ENCODE data around the gene ANKLE1.

ANKLE1 gene

DNA sequence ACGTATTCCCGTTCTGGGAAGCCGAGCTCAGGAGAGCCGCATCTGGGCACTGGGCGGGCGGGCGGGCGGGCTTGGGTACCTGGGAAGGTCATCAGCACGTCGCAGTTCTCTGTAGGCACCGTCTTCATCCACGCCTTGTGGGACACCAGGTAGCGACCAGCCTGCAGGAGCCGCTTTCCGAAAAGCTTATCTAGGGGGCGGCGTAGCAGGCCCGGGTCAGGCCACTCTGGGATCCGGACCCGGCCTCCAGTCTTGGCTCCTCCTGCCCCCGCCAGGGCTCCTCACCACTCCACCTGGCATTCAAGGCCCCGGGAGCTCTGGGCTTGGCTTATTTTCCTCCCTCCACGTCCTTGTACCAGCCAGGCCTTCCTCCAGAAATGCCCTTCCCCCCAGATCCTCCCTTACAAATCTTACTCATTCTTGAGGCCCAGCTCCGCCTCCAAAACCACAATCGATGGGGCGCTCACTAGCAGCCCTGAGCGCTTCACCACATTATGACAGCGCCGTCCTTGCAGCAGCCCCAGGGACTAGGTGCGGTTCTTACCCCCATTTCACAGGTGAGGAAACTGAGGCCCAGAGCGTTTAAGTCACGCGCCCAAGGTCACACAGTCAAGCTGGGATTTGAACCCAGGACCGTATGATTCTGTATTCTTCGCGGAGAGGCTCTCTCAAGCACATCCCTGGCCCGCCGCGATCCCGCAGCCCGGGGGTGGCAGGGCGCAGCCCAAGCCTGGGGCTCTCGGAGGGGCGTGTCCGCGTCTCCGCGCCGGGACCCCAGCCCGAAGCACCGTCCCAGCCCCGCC lies 52.1 kb downstream of the ANKLE1 start:
- peak overlapping the region; percentile 61 for H3K4me3 ChIP-seq (ENCODE audit: low read length)

DNA sequence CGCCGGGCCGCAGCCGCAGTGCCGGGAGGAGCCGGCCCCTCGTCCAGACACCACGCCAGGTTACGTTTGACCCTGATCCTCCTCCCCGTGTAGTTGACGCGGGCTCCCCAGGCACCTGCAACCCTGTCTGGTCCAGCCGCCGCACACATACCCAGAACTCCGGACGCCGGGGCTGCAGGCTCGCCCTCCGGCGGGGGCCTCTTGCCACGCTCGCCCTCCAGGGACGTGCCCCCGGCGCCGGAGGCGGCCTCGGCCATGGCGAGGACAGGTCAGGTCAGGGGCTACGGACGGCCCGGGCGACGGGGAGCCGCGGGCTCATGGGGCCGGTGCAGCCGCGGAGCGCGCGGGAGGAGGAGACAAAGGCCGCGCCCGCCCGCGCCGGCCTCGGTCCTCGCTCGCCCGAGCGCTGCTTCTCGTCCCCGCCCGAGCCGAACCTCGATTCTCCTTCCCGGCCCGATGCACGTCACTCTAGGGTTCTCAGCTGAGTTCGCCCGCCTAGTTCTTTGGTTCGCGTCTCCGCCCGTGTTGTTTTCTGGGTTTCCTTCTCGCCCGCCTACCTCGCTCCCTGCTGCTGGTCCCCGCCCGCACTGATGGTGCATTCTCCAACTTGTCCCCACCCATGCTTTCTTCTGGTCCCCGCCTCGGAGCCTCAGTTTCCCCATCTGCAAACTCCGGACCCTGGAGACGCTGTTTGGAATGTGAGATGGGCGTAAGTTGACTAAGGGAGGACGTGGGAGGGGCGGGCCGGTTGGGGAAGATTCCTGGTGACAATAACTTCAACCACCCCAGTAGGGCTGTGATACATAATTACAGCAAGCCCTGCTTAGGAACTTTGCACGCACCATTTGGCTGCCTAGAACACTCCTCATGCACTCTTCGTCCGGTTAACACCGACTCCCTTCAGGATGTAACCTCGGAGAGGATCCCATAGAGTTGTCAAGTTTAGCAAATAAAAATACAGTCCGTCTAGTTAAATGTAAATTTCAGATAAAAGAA lies 53.0 kb downstream of the ANKLE1 start, which contains the start of gene ANO8:
Gene ANO8, minus strand, starts transcription at position 442 of the 996 bp plus-strand sequence. Its CDS starts 185 bp downstream, at position 257.
- H3K36me3 ChIP-seq (ENCODE audit: insufficient read depth, low read length): peaks cover 26% of the 10 kb centered on the region
- peaks cover 17% of the 10 kb centered on the region for H3K4me1 ChIP-seq (ENCODE audit: insufficient read depth, low read length)
- H3K4me3 ChIP-seq (ENCODE audit: low read length): peak within 1 kb of the TSS; percentile 61
- H3K27me3 ChIP-seq (ENCODE audit: insufficient read depth, low read length): no peaks in the 10 kb centered on the region
- H2AFZ ChIP-seq (ENCODE audit: low read depth, low read length): peak within 1 kb of the TSS; percentile 77
- no peaks in the 10 kb centered on the region for H3K9me3 ChIP-seq (ENCODE audit: low read length)

More for the DNA sequence above, 52.1 kb downstream of the ANKLE1 start:
- H3K27me3 ChIP-seq (ENCODE audit: insufficient read depth, low read length): no peaks in the 10 kb centered on the region
- H2AFZ ChIP-seq (ENCODE audit: low read depth, low read length): peak overlapping the region; percentile 77
- H3K9me3 ChIP-seq (ENCODE audit: low read length): no peaks in the 10 kb centered on the region
- H3K36me3 ChIP-seq (ENCODE audit: insufficient read depth, low read length): peaks cover 28% of the 10 kb centered on the region
- peaks cover 17% of the 10 kb centered on the region for H3K4me1 ChIP-seq (ENCODE audit: insufficient read depth, low read length)

DNA sequence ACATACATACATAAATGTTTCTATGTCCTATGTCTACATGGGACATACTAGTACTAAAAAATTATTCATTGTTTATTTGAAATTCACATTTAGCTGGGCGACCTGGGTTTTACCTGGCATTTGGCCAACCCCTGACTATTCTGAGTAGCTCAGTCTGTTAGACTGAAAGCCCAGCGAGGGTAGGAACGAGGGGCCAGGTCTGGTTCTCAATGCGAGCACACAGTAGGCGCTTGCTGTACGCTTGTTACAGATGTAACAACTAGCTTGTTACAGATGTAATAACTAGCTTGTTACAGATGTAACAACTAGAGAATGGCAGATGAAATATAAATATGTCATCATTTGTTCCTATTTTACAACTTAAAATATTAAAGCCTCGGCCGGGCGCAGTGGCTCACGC lies 53.9 kb downstream of the ANKLE1 start:
- peaks cover 18% of the 10 kb centered on the region for H3K36me3 ChIP-seq (ENCODE audit: insufficient read depth, low read length)
- peak overlapping the region; percentile 61 for H3K4me3 ChIP-seq (ENCODE audit: low read length)
- no peaks in the 10 kb centered on the region for H3K9me3 ChIP-seq (ENCODE audit: low read length)
- no peaks in the 10 kb centered on the region for H3K27me3 ChIP-seq (ENCODE audit: insufficient read depth, low read length)
- no peak overlapping the region for H2AFZ ChIP-seq (ENCODE audit: low read depth, low read length)
- peaks cover 17% of the 10 kb centered on the region for H3K4me1 ChIP-seq (ENCODE audit: insufficient read depth, low read length)
